Breast epithelium (tissue), 4 donors: ENCODE results near the gene COL8A2. TPM values are rescaled to one million over a fixed set of nuclear protein-coding genes. Genes with fewer than 3 reads are reported as not detected.

Experiments
- DNase-seq, 2 donors: peaks; one replicate each; pipeline ENCODE4 v3.0.0-alpha.2; 2019; ENCODE audit warnings: low spot score in 2 of 2
- H3K27ac ChIP-seq, 2 donors: fragments of 200-600 bp; sonication (generic) in 1 of 2; one replicate each; pipeline ENCODE4 v1.5.1; 2016 to 2019; ENCODE audit warnings: mild to moderate bottlenecking in 1 of 2
- H3K27me3 ChIP-seq, 2 donors: fragments of 200-600 bp; sonication (generic) in 1 of 2; one replicate each; pipeline versions ENCODE4 v1.5.1 to v1.6.0; 2017 to 2019; ENCODE audit warnings: control low read depth in 1 of 2, mild to moderate bottlenecking in 1 of 2
- H3K36me3 ChIP-seq: fragments of 200-600 bp; one replicate; pipeline ENCODE4 v1.5.1; 2019
- H3K4me1 ChIP-seq, 2 donors: fragments of 200-600 bp; sonication (generic); one replicate each; pipeline ENCODE4 v1.5.1; 2016 to 2019; ENCODE audit warnings: control low read depth in 1 of 2
- H3K4me3 ChIP-seq, 3 donors: fragments of 200-600 bp; sonication (generic); 1 replicate in 2 of 3; 2 replicates in 1 of 3; pipeline ENCODE4 v1.5.1; 2016 to 2019; ENCODE audit warnings: mild to moderate bottlenecking in 3 of 3, moderate library complexity in 2 of 3
- H3K9me3 ChIP-seq, 2 donors: fragments of 200-600 bp; sonication (generic) in 1 of 2; one replicate each; pipeline ENCODE4 v1.5.1; 2016 to 2019; ENCODE audit warnings: control low read depth in 1 of 2
- CTCF ChIP-seq, 3 donors: fragments of 450-650 bp; IDR thresholded peaks; one replicate each; pipeline ENCODE4 v1.5.1; 2016 to 2017; ENCODE audit warnings: antibody characterized with exemption in 3 of 3, mild to moderate bottlenecking in 3 of 3, moderate library complexity in 3 of 3
- POLR2A ChIP-seq: fragments of 450-650 bp; IDR thresholded peaks from one replicate; pipeline ENCODE4 v1.6.1; 2016; ENCODE audit warnings: antibody characterized with exemption, mild to moderate bottlenecking, moderate library complexity
- POLR2AphosphoS5 ChIP-seq, 3 donors: sonication (generic); formaldehyde crosslinking; IDR thresholded peaks; one replicate each; pipeline ENCODE4 v1.6.1; 2017; ENCODE audit warnings: antibody characterized with exemption in 3 of 3
- intact Hi-C: fragments of 100-400 bp; cut with DNase I; formaldehyde crosslinking; loops from one replicate; pipeline ENCODE4 v1.15.1; 2023; ENCODE audit warnings: low total_unique reads
- total RNA-seq, 3 donors: library from RNA; depleted of rRNA; stranded (reverse); fragments of >200 nt; gene quantifications; one replicate each; pipeline ENCODE4 v1.1.0, GENCODE V29; 2016

COL8A2 gene
- total RNA-seq, 3 donors from 2014 or later: 3.4 to 20.6 (median 11.1) TPM

DNA sequence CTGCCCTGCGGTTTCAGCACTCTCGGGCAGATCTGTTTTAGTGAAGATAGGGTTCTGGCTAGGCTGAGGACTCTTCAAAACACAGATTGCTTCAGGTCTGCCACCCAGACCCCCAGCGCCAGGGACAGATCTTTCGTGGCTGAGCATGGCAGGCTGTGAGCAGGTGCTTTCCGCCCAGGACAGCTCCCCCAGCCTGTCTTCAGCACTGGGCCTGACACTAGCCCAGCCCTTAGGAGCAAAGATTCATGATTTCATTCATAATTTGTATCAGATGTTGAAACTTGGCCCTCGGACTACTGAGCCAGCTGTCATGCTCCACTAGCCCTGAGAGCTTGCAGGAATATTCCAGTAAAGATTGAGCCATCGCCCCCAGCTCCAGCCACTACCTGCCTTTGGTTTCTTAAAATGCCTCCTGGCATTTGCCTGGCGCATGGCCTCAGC lies 30.4 kb downstream of the COL8A2 start:
- no peak for TF ChIP-seq CTCF (IDR thresholded peaks at IDR 0.05)
- TF ChIP-seq POLR2A: no peak
- TF ChIP-seq POLR2AphosphoS5 (IDR thresholded peaks at IDR 0.05): no peak
- no peak for DNase-seq
- Histone ChIP-seq H3K9me3 (no peaks in the 10 kb centered on the region), H3K4me3 (no peak overlapping the region), H3K36me3 (no peaks in the 10 kb centered on the region), H3K27me3 (no peaks in the 10 kb centered on the region), H3K27ac (peak overlapping the region; percentile 79 to 85), H3K4me1 (peaks cover 4 to 23% of the 10 kb centered on the region in 2 donors)
- intact Hi-C loops: loop anchor here (5.0 kb wide), 2 partner anchors 193 to 1848 kb away; no protein-coding TSS in a partner anchor

- Histone ChIP-seq H3K4me1 (peaks cover 6 to 24% of the 10 kb centered on the region in 2 donors), H3K27me3 (no peaks in the 10 kb centered on the region), H3K4me3 (no peak overlapping the region), H3K27ac (peak overlapping the region; percentile 79 to 85), H3K36me3 (no peaks in the 10 kb centered on the region), H3K9me3 (no peaks in the 10 kb centered on the region)
- peak in 1 of 2 donors; percentile 89 for DNase-seq
- intact Hi-C loops: no loop called here
- TF ChIP-seq CTCF (IDR thresholded peaks at IDR 0.05): no peak
- TF ChIP-seq POLR2AphosphoS5 (IDR thresholded peaks at IDR 0.05): peak in 1 of 3 donors; percentile 53
- no peak for TF ChIP-seq POLR2A
These were observed 31.1 kb downstream of the COL8A2 start for GRCh38 chr1:36093929-36094328.

DNA sequence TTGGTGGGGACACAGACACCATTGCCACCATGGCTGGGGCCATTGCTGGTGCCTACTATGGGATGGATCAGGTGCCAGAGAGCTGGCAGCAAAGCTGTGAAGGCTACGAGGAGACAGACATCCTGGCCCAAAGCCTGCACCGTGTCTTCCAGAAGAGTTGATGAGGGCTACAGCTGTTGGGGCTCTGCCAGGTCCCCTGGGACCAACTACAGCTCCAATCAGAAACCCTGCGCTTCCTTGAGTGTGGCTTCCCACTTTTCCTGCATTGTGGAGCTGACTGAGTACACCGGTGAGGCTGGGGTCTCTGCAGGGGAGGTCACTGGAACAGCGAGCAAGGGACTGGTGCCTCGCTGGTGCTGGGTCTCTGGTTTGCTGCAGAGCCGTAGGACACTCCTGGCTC lies 31.8 kb downstream of the COL8A2 start:
- TF ChIP-seq CTCF (IDR thresholded peaks at IDR 0.05): no peak
- no peak for TF ChIP-seq POLR2AphosphoS5 (IDR thresholded peaks at IDR 0.05)
- no peak for TF ChIP-seq POLR2A
- peak overlapping the region; percentile 79 to 85 for H3K27ac ChIP-seq
- H3K4me3 ChIP-seq: no peak overlapping the region
- no peaks in the 10 kb centered on the region for H3K36me3 ChIP-seq
- H3K4me1 ChIP-seq: peaks cover 9 to 24% of the 10 kb centered on the region in 2 donors
- no peaks in the 10 kb centered on the region for H3K27me3 ChIP-seq
- DNase-seq: no peak
- H3K9me3 ChIP-seq: no peaks in the 10 kb centered on the region
- intact Hi-C loops: no loop called here

DNA sequence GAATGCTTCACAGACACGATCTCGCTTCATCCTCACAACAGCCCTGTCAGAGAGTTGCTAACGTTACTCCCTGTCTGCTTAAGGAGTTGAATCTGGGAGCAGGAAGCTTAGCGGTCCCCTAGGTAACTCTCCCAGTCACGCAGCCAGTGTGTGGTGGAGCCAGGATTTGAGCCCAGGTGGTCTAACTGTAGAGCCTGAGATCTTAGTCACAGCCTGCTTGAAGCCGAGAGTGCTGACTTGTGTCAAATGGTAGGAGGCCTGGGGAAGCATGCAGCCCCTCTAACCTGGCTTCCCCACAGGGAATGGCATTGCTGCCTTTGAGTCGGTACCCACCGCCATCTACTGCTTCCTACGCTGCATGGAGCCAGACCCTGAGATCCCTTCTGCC lies 32.2 kb downstream of the COL8A2 start:
- DNase-seq: no peak
- intact Hi-C loops: no loop called here
- H3K36me3 ChIP-seq: no peaks in the 10 kb centered on the region
- no peak for TF ChIP-seq POLR2A
- TF ChIP-seq CTCF (IDR thresholded peaks at IDR 0.05): no peak
- no peak for TF ChIP-seq POLR2AphosphoS5 (IDR thresholded peaks at IDR 0.05)
- H3K4me3 ChIP-seq: no peak overlapping the region
- H3K4me1 ChIP-seq: peaks cover 9 to 24% of the 10 kb centered on the region in 2 donors
- H3K27ac ChIP-seq: peak overlapping the region; percentile 79 to 85
- no peaks in the 10 kb centered on the region for H3K27me3 ChIP-seq
- no peaks in the 10 kb centered on the region for H3K9me3 ChIP-seq

- no peak for DNase-seq
- H3K27ac ChIP-seq: peak overlapping the region; percentile 79 to 85
- no peaks in the 10 kb centered on the region for H3K27me3 ChIP-seq
- H3K36me3 ChIP-seq: no peaks in the 10 kb centered on the region
- no peaks in the 10 kb centered on the region for H3K9me3 ChIP-seq
- TF ChIP-seq POLR2A (no peak), CTCF (IDR thresholded peaks at IDR 0.05) (no peak), POLR2AphosphoS5 (IDR thresholded peaks at IDR 0.05) (no peak)
- intact Hi-C loops: no loop called here
- H3K4me3 ChIP-seq: no peak overlapping the region
- peaks cover 9 to 24% of the 10 kb centered on the region in 2 donors for H3K4me1 ChIP-seq
These were observed 32.7 kb downstream of the COL8A2 start for GRCh38 chr1:36092166-36092797.
